NCI-H146 treated with DMSO at 0.1 percent for 48 hours (cell line): ENCODE measurements around the gene CTSS.

Experiments used
- DNase-seq: peaks from one replicate; lab custom pipeline; 2025; ENCODE audit not compliant: unreplicated experiment; lab: John Stamatoyannopoulos, UW

CTSS gene

DNA sequence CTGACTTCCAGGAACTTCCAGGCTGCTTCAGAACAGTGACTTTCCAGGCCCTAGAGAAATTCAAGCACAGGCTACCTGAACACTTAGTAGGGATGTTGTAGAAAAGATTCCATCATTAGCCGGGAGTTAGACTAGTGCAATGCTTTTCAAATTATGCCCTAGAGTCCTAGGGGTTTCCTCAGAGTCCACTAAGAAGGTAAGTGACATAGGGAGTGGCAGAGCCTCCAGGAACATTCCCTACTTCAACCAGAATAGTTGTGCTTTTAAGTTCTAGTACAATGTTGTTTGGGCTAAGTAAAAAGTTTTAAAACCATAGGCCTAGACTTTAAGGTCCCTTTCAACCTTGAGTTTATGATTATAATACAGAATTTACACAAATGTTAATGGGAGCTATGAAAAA is 59.5 kb downstream of the CTSS start:
- no peak for DNase-seq

GRCh38 chr1:150703427-150703826 is 62.2 kb downstream of the CTSS start:
- no peak for DNase-seq

- peak; percentile 99 for DNase-seq
These were observed 68.3 kb downstream of the CTSS start, which contains the start of gene GOLPH3L for GRCh38 chr1:150696995-150697927. TSS of gene GOLPH3L (minus strand) at chr1:150697154. CDS start at chr1:150694838, 2,316 bp downstream.

DNA sequence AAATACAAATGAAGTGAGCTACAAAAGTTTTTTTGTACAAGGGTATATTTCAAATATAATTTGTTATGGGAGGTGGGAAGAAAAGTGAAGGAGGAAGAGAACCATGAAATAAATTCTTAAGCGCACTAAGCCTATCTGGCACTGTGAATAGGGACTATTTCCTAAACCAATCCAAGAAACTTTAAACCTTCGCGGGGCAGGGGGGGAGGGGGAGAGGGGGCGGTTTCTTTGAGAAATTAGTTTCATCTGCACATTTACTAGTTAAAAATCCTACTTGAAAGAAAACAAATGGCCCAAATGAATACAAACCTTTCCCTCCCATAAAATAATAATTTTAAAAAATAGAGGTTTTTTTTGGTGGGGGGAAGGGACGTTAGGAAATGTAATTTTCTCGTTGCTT is 69.0 kb downstream of the CTSS start:
- no peak for DNase-seq

DNA sequence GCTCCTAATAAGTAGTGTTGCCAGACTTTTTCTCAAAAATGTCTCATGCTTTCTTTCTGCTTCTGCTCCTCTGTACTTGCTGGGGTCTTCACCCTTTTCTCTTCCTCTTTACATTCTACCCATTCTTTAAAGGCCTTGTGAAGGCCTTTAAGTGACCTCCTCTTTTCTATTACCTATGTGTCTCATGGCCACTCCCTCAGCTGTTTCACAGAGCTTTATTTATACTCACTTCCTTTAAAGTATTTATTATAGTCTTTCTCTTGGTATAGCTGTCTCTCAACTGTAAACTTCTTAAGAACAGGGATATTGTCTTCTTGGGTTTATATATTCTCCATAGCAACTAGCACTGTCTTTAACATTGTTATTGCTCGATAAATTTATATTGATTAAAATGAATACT is 69.4 kb downstream of the CTSS start:
- DNase-seq, result no peak

GRCh38 chr1:150695561-150695960 is 70.0 kb downstream of the CTSS start:
- DNase-seq, result no peak

GRCh38 chr1:150692720-150693119 is 72.9 kb downstream of the CTSS start:
- no peak for DNase-seq

DNA sequence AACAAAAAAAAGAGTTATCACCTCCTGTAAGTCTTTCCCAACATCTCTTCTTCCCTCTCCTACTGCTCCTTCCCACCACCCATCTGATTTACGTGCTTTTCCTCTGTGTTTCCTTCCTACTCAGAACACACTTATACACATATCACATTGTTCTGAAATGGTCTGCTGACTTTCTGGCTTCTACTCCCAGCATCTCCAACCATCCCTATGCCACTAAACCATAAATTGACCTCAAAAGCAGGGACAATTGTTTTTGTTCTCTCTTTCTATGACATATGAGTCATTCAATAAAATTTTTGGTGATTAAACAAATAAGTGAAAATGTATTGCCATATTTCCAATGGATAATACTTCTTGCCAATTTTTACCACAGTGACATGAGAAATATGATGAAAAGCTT is 76.8 kb downstream of the CTSS start:
- no peak for DNase-seq

DNA sequence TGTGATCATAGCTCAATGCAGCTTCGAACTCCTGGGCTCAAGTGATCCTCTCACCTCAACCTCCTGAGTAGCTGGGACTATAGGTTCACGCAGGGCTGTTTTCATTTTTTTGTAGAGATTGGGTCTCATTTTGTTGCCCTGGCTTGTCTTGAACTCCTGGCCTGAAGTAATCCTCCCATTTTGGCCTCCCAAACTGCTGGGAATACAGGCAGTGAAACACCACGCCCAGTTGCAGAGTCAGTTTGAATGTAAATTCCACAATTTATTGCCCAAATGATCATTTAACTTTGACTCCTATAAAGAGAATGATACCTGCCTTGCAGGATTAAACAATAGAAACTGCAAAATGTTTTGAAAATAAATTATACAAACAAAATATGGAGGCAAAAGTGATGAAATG is 79.3 kb downstream of the CTSS start:
- DNase-seq, result no peak

GRCh38 chr1:150683914-150684313 is 81.7 kb downstream of the CTSS start:
- DNase-seq, result no peak
